GM12864 (cell line): ENCODE measurements around the gene GPR37L1.
"Not testable (repeated sequence)": the region's sequence is repeated elsewhere in the genome, so short reads cannot be mapped to it uniquely, and the experiment has no call there.

Experiments
- DNase-seq: peaks from one replicate; pipeline ENCODE4 v3.0.0-alpha.2; 2011; ENCODE audit warnings: low read depth
- H3K4me3 ChIP-seq: 2 replicates; pipeline ENCODE4 v1.5.1; 2011; ENCODE audit warnings: mild to moderate bottlenecking, low read depth, low read length, control low read depth
- TF ChIP-seq, protein P1 (sequence below): IDR thresholded peaks from 2 replicates; pipeline ENCODE4 v1.5.1; 2011; ENCODE audit warnings: low read depth, mild to moderate bottlenecking, moderate library complexity, low read length, control low read depth, inconsistent platforms; ENCODE audit errors: missing control alignments

GPR37L1 gene

DNA sequence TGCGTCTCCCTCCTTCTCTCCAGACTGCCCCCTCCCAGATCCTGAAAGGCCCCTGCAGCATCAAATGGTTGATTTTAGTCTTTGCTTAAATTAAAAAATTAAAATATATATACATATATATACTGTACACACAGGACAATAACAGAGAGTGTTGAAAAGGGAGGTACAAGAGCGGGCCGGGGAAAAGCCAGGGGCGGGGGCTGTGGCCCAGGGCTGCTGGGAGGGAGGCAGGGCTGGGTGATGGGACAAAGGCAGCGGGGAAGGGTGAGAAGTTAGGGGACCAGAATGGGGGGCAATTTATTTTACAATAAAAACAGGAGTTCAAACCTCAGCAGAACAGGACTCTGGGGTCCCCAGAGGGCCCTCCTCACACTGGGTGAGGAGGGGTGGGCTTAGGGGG, 11.3 kb downstream of the GPR37L1 start:
- no peak for DNase-seq
- TF ChIP-seq, protein P1, sequence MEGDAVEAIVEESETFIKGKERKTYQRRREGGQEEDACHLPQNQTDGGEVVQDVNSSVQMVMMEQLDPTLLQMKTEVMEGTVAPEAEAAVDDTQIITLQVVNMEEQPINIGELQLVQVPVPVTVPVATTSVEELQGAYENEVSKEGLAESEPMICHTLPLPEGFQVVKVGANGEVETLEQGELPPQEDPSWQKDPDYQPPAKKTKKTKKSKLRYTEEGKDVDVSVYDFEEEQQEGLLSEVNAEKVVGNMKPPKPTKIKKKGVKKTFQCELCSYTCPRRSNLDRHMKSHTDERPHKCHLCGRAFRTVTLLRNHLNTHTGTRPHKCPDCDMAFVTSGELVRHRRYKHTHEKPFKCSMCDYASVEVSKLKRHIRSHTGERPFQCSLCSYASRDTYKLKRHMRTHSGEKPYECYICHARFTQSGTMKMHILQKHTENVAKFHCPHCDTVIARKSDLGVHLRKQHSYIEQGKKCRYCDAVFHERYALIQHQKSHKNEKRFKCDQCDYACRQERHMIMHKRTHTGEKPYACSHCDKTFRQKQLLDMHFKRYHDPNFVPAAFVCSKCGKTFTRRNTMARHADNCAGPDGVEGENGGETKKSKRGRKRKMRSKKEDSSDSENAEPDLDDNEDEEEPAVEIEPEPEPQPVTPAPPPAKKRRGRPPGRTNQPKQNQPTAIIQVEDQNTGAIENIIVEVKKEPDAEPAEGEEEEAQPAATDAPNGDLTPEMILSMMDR = no peak
- H3K4me3 ChIP-seq = no peak overlapping the region

DNA sequence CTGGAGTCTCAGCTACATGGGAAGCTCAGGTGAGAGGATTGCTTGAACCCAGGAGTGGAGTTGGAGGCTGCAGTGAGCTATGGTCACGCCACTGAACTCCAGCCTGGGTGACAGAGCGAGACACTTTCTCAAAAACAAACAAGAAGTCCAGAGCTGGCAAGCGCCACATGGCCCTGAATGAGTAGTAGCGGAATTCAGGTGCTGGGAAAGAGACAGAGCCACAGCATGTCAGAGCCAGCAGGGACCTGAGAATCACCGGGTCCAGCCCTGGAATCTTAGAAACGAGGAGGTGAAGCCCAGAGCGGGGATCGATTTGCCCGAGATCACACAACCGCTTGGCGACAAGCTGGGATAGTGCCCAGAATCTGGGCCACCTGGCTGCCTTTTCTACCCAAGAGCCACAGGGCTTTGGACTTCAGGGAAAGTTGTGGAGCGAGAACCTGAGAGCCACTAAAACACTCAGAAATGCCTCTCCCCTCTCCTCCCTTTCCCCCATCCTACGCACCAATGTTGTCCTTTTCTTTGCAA, 12.0 kb downstream of the GPR37L1 start:
- TF ChIP-seq, protein P1 = no peak
- no peak for DNase-seq

DNA sequence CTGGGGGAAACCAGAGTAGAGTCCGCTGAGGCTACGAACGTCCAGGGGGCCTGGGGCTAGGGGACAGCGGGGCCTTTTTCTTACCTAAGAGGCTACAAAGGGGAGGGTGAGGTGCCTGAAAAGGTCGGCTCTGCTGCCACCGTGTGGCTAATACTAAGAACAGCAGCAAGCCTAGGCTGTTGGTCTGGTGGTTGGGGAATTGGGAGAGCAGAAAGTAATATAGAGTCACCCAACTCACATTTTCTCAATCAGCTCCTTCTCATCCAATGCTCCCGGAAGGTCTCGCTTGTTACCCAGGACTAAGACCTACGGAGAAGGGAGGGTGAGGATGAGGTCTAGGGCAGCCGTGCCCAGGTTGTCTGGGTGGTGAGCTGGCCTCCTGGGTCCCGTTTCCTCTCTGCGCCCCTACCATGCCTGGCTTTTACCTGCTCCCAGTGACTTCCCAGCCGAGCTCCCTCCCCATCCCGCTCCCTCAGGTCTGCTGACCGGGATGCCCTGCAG, 12.6 kb downstream of the GPR37L1 start:
- DNase-seq = no peak
- H3K4me3 ChIP-seq = no peak overlapping the region
- TF ChIP-seq, protein P1 = peak; percentile 91

More for the DNA sequence above, 12.0 kb downstream of the GPR37L1 start:
- no peak overlapping the region for H3K4me3 ChIP-seq

GRCh38 chr1:202140833-202141232, 18.1 kb downstream of the GPR37L1 start:
- no peak for DNase-seq
- H3K4me3 ChIP-seq = no peak overlapping the region
- TF ChIP-seq, protein P1 = no peak

DNA sequence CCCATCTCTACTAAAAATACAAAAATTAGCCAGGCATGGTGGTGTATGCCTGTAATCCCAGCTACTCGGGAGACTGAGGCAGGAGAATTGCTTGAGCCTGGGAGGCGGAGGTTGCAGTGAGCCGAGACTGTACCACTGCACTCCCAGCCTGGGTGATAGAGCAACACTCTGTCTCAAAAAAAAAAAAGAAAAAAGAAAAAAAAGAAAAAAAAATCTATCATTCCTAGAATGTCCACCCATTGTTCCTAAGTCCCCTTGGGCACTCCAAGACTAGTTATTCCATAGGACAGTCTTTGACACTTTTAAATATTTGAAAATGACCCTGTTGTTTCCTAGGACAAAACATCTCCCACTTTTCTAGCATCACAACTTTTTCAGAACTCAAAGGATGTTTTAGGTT, 18.8 kb downstream of the GPR37L1 start:
- not testable (repeated sequence) for H3K4me3 ChIP-seq, DNase-seq

DNA sequence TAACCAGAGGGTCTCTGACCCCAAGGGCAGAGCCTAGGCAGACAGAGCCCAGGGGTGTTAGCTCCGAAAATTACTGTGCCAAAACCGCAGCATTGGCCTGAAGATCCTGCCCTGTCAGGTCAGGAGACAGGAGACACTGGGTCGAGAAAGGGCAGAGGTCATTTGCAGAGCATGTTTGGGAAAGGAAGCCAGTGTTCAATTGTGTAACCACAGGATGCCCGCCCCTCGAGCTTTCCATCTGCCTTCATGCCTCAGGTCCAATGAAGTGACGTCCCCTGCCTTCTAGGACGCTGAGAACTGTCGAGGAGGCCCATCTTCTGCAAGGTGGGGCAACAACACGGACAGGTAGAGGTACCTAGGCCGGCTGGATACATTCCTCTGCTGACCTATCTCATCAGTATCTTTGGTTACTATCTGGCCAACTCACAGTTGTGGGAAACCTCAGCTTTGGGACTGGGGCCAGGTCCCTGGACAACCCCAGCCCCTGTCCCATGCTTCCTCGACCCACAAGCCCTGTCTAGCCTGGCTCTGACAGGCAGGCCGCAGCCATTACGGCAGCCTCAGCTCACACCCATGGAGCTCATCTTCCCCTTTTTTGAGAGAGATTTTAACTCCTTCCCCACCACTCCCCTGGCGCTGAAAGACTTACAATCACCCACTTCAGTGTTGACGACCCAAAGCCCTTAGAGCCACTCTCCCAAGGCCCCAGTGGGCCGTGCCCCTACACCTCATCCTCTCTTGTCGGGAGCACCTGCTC, 20.5 kb downstream of the GPR37L1 start:
- H3K4me3 ChIP-seq = peak overlapping the region; percentile 95
- DNase-seq = no peak
- TF ChIP-seq, protein P1 = no peak

DNA sequence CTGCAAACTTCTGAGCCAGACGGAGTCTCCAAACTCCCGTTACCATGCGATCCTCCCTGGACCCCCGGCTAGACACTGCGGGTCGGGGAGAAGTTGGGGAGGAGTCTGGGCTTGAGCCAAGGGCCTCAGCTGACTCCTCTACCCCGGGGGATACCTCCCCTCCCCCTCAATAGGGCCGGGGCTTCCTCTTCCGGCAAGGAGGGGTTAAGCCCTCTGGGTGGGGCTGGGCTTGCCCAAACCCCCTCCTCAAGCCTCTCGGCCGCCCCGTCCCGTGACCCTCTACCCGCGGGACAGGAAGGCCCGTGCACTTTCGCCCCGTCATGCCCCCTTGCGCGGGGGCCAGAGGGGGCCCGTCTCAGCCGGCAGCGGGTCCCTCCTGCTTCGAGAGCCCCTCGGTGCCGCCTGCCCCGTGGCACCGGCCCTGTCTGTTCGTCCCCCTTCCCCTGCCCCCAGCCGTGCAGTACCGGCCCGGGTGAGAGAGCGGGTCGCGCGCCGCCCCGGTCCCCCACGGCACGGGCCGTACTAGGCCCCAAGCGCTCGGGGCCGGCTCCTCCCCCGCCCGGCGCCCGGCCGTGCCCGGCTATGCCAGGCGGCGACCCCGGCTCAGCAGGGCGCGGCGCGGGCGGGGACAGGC, 21.2 kb downstream of the GPR37L1 start:
- H3K4me3 ChIP-seq = peak overlapping the region; percentile 95
- TF ChIP-seq, protein P1 = no peak
- DNase-seq = no peak
